Motor neuron (in vitro differentiated cells): Measurements from ENCODE around the gene SCD5. TPM values are rescaled to one million over a fixed set of nuclear protein-coding genes. Genes with fewer than 3 reads are reported as not detected.

Experiments
- ATAC-seq, 8 experiments: fragments of 200-7000 bp; cut with Tn5 transposase; replicated peaks in 6 of 8; 2 replicates each; pipeline ENCODE4 v1.8.0; 2021; ENCODE audit warnings: mild to moderate bottlenecking in 8 of 8, moderate library complexity in 8 of 8
- H3K27ac ChIP-seq, 2 donors: fragments of 250-450 bp; sonication (Bioruptor Pico); 2 replicates each; pipeline ENCODE4 v1.9.0; 2021; ENCODE audit warnings: antibody characterized with exemption in 2 of 2, mild to moderate bottlenecking in 2 of 2, moderate library complexity in 1 of 2
- H3K4me1 ChIP-seq, 2 donors: fragments of 250-450 bp; sonication (Bioruptor Pico); replicated peaks in 1 of 2; 2 replicates each; pipeline ENCODE4 v1.6.1; 2021; ENCODE audit warnings: antibody characterized with exemption in 2 of 2, mild to moderate bottlenecking in 2 of 2, moderate library complexity in 1 of 2
- H3K4me3 ChIP-seq, 5 donors: fragments of 250-450 bp; sonication (Bioruptor Pico); 2 replicates each; pipeline ENCODE4 v1.9.0; 2021; ENCODE audit warnings: antibody characterized with exemption in 5 of 5, mild to moderate bottlenecking in 5 of 5, moderate library complexity in 4 of 5
- WGBS, 10 experiments: fragments of 450-650 bp; shearing (Covaris generic); methylation state at CpG; one replicate each; pipeline ENCODE4 v1.0.0; 2022; 5-methylcytosine and 5-hydroxymethylcytosine counted together
- in situ Hi-C, 9 experiments: fragments of 400-800 bp; cut with MboI; loops; one replicate each; pipeline ENCODE4 v1.15.0; 2021; ENCODE audit warnings: low sequenced_read_pairs in 9 of 9, low pct_unique_long_range_greater_than_20kb in 2 of 9; ENCODE audit not compliant: unreplicated experiment in 9 of 9
- total RNA-seq, 8 experiments: library from RNA; unstranded; fragments of 300-600 nt; gene quantifications; 2 replicates each; pipeline versions ENCODE4 v1.2.3 to v1.2.4, GENCODE V29; 2022

SCD5 gene
- total RNA-seq, 8 experiments from 2014 or later = 1.4 to 127 (median 53.0) TPM

- WGBS, 10 experiments = no CpG with 5 or more reads among the region's 1 CpG
Measured at GRCh38 chr4:82811392-82811791, 12.8 kb upstream of the SCD5 start.

GRCh38 chr4:82810176-82810575 is 11.6 kb upstream of the SCD5 start:
- peaks cover 15 to 18% of the 10 kb centered on the region in 2 donors for H3K4me1 ChIP-seq
- in situ Hi-C loops = no loop called here
- ATAC-seq = peak in 4 of 8 experiments; percentile 1 to 25 (median 14)
- H3K27ac ChIP-seq = no peak overlapping the region
- no peak overlapping the region for H3K4me3 ChIP-seq
- 0 to 83% (median 33%) methylated on average over 1 to 4 of the region's 4 CpGs; no CpG with 5 or more reads in 1 of the 10 experiments for WGBS, 10 experiments

More at GRCh38 chr4:82811392-82811791, 12.8 kb upstream of the SCD5 start:
- ATAC-seq = no peak
- Histone ChIP-seq H3K4me3 (no peak overlapping the region), H3K4me1 (peaks cover 15 to 18% of the 10 kb centered on the region in 2 donors), H3K27ac (no peak overlapping the region)
- in situ Hi-C loops = no loop called here

- H3K4me1 ChIP-seq = peaks cover 15 to 18% of the 10 kb centered on the region in 2 donors
- in situ Hi-C loops = loop anchor here in 1 of 9 experiments (10.0 kb wide), 1 partner anchor 345 kb away; no protein-coding TSS in a partner anchor
- H3K4me3 ChIP-seq = no peak overlapping the region
- H3K27ac ChIP-seq = no peak overlapping the region
- no peak for ATAC-seq
Measured at GRCh38 chr4:82809619-82810018, 11.0 kb upstream of the SCD5 start.

- in situ Hi-C loops = loop anchor here in 1 of 9 experiments (10.0 kb wide), 1 partner anchor 339 kb away; no protein-coding TSS in a partner anchor
- H3K27ac ChIP-seq = no peak overlapping the region
- no peak overlapping the region for H3K4me3 ChIP-seq
- 39 to 100% (median 77%) methylated on average over 1 to 4 of the region's 4 CpGs for WGBS, 10 experiments
- H3K4me1 ChIP-seq = peaks cover 8% of the 10 kb centered on the region in 2 donors
- no peak for ATAC-seq
Measured at GRCh38 chr4:82803746-82804145, 5.2 kb upstream of the SCD5 start.

GRCh38 chr4:82802911-82803310 is 4.3 kb upstream of the SCD5 start:
- no peak for ATAC-seq
- no peak overlapping the region for H3K4me3 ChIP-seq
- H3K27ac ChIP-seq = no peak overlapping the region
- in situ Hi-C loops = loop anchor here in 1 of 9 experiments (10.0 kb wide), 1 partner anchor 338 kb away; no protein-coding TSS in a partner anchor
- 0 to 89% (median 75%) methylated on average over 1 to 2 of the region's 2 CpGs; no CpG with 5 or more reads in 1 of the 10 experiments for WGBS, 10 experiments
- H3K4me1 ChIP-seq = peaks cover 8% of the 10 kb centered on the region in 2 donors

GRCh38 chr4:82801910-82802521 is 3.4 kb upstream of the SCD5 start:
- ATAC-seq = peak in 2 of 8 experiments; percentile 4 to 7
- Histone ChIP-seq H3K4me1 (peaks cover 8 to 9% of the 10 kb centered on the region in 2 donors), H3K4me3 (no peak overlapping the region), H3K27ac (no peak overlapping the region)
- 38 to 100% (median 69%) methylated on average over 1 to 3 of the region's 3 CpGs; no CpG with 5 or more reads in 2 of the 10 experiments for WGBS, 10 experiments
- in situ Hi-C loops = loop anchor here in 1 of 9 experiments (10.0 kb wide), 1 partner anchor 337 kb away; no protein-coding TSS in a partner anchor

GRCh38 chr4:82799006-82799881 is 648 bp upstream of the SCD5 start:
- peak overlapping the region in 1 of 2 donors; percentile 18 for H3K27ac ChIP-seq

GRCh38 chr4:82797405-82798111 is 1.0 kb downstream of the SCD5 start:
- in situ Hi-C loops = no loop called here
- 0 to 22% (median 7%) methylated on average over 2 to 8 of the region's 47 CpGs; no CpG with 5 or more reads in 6 of the 10 experiments for WGBS, 10 experiments
- H3K4me3 ChIP-seq = peak overlapping the region; percentile 67 to 93 (median 86)
- H3K27ac ChIP-seq = no peak overlapping the region
- peak; percentile 12 to 46 (median 39) for ATAC-seq
- peaks cover 27 to 30% of the 10 kb centered on the region in 2 donors for H3K4me1 ChIP-seq

More at GRCh38 chr4:82799006-82799881, 648 bp upstream of the SCD5 start:
- peak overlapping the region; percentile 67 to 93 (median 86) for H3K4me3 ChIP-seq
- H3K4me1 ChIP-seq = peaks cover 14 to 17% of the 10 kb centered on the region in 2 donors
- WGBS, 10 experiments = 8 to 50% (median 29%) methylated on average over 1 to 11 of the region's 25 CpGs; no CpG with 5 or more reads in 1 of the 10 experiments
- ATAC-seq = peak in 7 of 8 experiments; percentile 6 to 31 (median 27)
- in situ Hi-C loops = no loop called here

- in situ Hi-C loops = no loop called here
- H3K4me1 ChIP-seq = peaks cover 29 to 30% of the 10 kb centered on the region in 2 donors
- 0 to 100% (median 6%) methylated on average over 1 to 3 of the region's 6 CpGs; no CpG with 5 or more reads in 4 of the 10 experiments for WGBS, 10 experiments
- ATAC-seq = peak in 5 of 8 experiments; percentile 1 to 7 (median 2)
- no peak overlapping the region for H3K27ac ChIP-seq
- peak overlapping the region; percentile 67 to 93 (median 86) for H3K4me3 ChIP-seq
Measured at GRCh38 chr4:82797040-82797404, 1.6 kb downstream of the SCD5 start.

- 10 to 37% (median 32%) methylated on average over 2 to 6 of the region's 6 CpGs for WGBS, 10 experiments
- H3K4me1 ChIP-seq = peaks cover 29 to 48% of the 10 kb centered on the region in 2 donors
- no peak overlapping the region for H3K27ac ChIP-seq
- H3K4me3 ChIP-seq = no peak overlapping the region
- no peak for ATAC-seq
- in situ Hi-C loops = no loop called here
Measured at GRCh38 chr4:82792912-82793649, 5.5 kb downstream of the SCD5 start.

- no peak overlapping the region for H3K4me3 ChIP-seq
- no peak for ATAC-seq
- 20 to 100% (median 69%) methylated on average over 2 to 5 of the region's 6 CpGs; no CpG with 5 or more reads in 2 of the 10 experiments for WGBS, 10 experiments
- H3K27ac ChIP-seq = no peak overlapping the region
- in situ Hi-C loops = no loop called here
- H3K4me1 ChIP-seq = peaks cover 33 to 54% of the 10 kb centered on the region in 2 donors
Measured at GRCh38 chr4:82791179-82791578, 7.4 kb downstream of the SCD5 start.
